K562 (cell line): Measurements from ENCODE around the gene SLC12A1. TPM values are rescaled to one million over a fixed set of nuclear protein-coding genes. Genes with fewer than 3 reads are reported as not detected.

Experiments used
- ATAC-seq: fragments of 200-7000 bp; cut with Tn5 transposase; 3 replicates; pipeline ENCODE4 v1.9.1; 2020; ENCODE audit warnings: moderate library complexity
- BruUV-seq: library from RNA; stranded (reverse); fragments of 400-500 nt; replicated peaks from 2 replicates; lab custom pipeline; 2021; lab: Mats Ljungman, UMichigan
- CTCF ChIA-PET: fragments of 300-600 bp; formaldehyde crosslinking; extraction: SDS; loops from one replicate; lab custom pipeline; 2021; ENCODE audit warnings: low intra/inter-chr PET ratio; lab: Yijun Ruan, JAX
- POLR2A ChIA-PET: fragments of 300-600, 350-650 bp; sonication (Branson Sonifier 250); formaldehyde crosslinking; extraction: SDS; loops from one replicate; lab custom pipeline; 2021; ENCODE audit warnings: antibody characterized with exemption, inconsistent platforms; lab: Yijun Ruan, JAX
- DNase-seq, 4 experiments: peaks; one replicate each; pipeline versions ENCODE4 v3.0.0 to v3.0.0-alpha.2; 2011 to 2018; ENCODE audit warnings: low spot score in 3 of 4, mixed read lengths in 3 of 4; ENCODE audit errors: extremely low read depth in 1 of 4
- FAIRE-seq: peaks from 2 replicates; lab custom pipeline; 2011; peaks lifted over from hg19 to GRCh38; lab: Jason Lieb, UNC
- H2AFZ ChIP-seq: 2 replicates; pipeline ENCODE4 v1.6.0; 2011; ENCODE audit warnings: low read depth, low read length, control low read depth, inconsistent platforms
- H3K27ac ChIP-seq: fragments of 200-600 bp; 3 replicates; pipeline ENCODE4 v1.8.0; 2011; ENCODE audit warnings: low read depth, mild to moderate bottlenecking, control low read depth, inconsistent platforms, low read length, moderate library complexity, mixed read lengths; ENCODE audit errors: extremely low read depth
- H3K27me3 ChIP-seq, 2 experiments: fragments of 300-600 bp in 1 of 2; 2 replicates in 1 of 2; 3 replicates in 1 of 2; pipeline versions ENCODE4 v1.6.0 to v1.8.0; 2011; ENCODE audit warnings: inconsistent platforms in 2 of 2, low read length in 2 of 2, mild to moderate bottlenecking in 1 of 2, mixed read lengths in 1 of 2, moderate library complexity in 1 of 2; ENCODE audit not compliant: control insufficient read depth in 2 of 2, insufficient read depth in 2 of 2
- H3K36me3 ChIP-seq: fragments of 300-600 bp; 3 replicates; pipeline ENCODE4 v1.8.0; 2011; ENCODE audit warnings: mild to moderate bottlenecking, low read length, inconsistent platforms; ENCODE audit not compliant: control insufficient read depth, insufficient read depth
- H3K4me1 ChIP-seq, 2 experiments: fragments of 200-600 bp in 1 of 2; replicated peaks in 1 of 2; 2 replicates in 1 of 2; 3 replicates in 1 of 2; pipeline versions ENCODE4 v1.5.1 to v1.8.0; 2011; ENCODE audit warnings: inconsistent platforms in 2 of 2, low read length in 2 of 2, mild to moderate bottlenecking in 1 of 2, mixed read lengths in 1 of 2, moderate library complexity in 1 of 2; ENCODE audit not compliant: control insufficient read depth in 2 of 2, insufficient read depth in 2 of 2
- H3K4me2 ChIP-seq: 2 replicates; pipeline ENCODE4 v1.6.1; 2011; ENCODE audit warnings: low read length, control low read depth, inconsistent platforms, mixed read lengths; ENCODE audit not compliant: insufficient read depth
- H3K4me3 ChIP-seq: fragments of 200-600 bp; sonication (generic), shearing (Covaris generic); 2 replicates; pipeline ENCODE4 v1.5.1; 2016; ENCODE audit warnings: control low read depth, inconsistent platforms
- H3K79me2 ChIP-seq: fragments of 200-600 bp; 3 replicates; pipeline ENCODE4 v1.8.0; 2011; ENCODE audit warnings: low read length, inconsistent platforms; ENCODE audit not compliant: control insufficient read depth, insufficient read depth
- H3K9ac ChIP-seq, 2 experiments: 2 replicates each; pipeline versions ENCODE4 v1.6.0 to v1.6.1; 2011; ENCODE audit warnings: low read depth in 2 of 2, low read length in 2 of 2, control low read depth in 1 of 2, inconsistent platforms in 1 of 2, mild to moderate bottlenecking in 1 of 2, mixed read lengths in 1 of 2; ENCODE audit not compliant: insufficient read depth in 1 of 2
- H3K9me1 ChIP-seq: one replicate; pipeline ENCODE4 v1.6.0; 2011; ENCODE audit warnings: inconsistent platforms, mild to moderate bottlenecking, low read length, moderate library complexity; ENCODE audit not compliant: control insufficient read depth, insufficient read depth
- H3K9me3 ChIP-seq: replicated peaks from 2 replicates; pipeline ENCODE4 v1.5.1; 2011; ENCODE audit warnings: low read depth, low read length, inconsistent platforms; ENCODE audit not compliant: control insufficient read depth, insufficient read depth
- H4K20me1 ChIP-seq: replicated peaks from 2 replicates; pipeline ENCODE4 v1.6.1; 2011; ENCODE audit warnings: low read length, inconsistent platforms, mixed read lengths; ENCODE audit not compliant: control insufficient read depth, insufficient read depth
- BMI1 ChIP-seq: fragments of 150-350 bp; IDR thresholded peaks from 2 replicates; pipeline ENCODE4 v1.6.1; 2014; ENCODE audit warnings: low read length
- KLF16 ChIP-seq: IDR thresholded peaks from 2 replicates; pipeline ENCODE4 v1.6.1; 2016; ENCODE audit warnings: antibody characterized with exemption
- MEF2A ChIP-seq: IDR thresholded peaks from 2 replicates; pipeline ENCODE4 v1.6.1; 2011; ENCODE audit warnings: low read depth, mild to moderate bottlenecking, low read length, moderate library complexity; ENCODE audit not compliant: control insufficient read depth
- NCOA4 ChIP-seq: fragments of 450-650 bp; IDR thresholded peaks from 2 replicates; pipeline ENCODE4 v1.6.1; 2018; ENCODE audit warnings: mild to moderate bottlenecking; ENCODE audit not compliant: partially characterized antibody
- NONO ChIP-seq, 2 experiments: fragments of 200-400 bp in 1 of 2; fragments of 450-650 bp in 1 of 2; formaldehyde crosslinking in 1 of 2; IDR thresholded peaks; 2 replicates each; pipeline ENCODE4 v1.6.1; 2017; ENCODE audit warnings: low read depth in 2 of 2, mild to moderate bottlenecking in 2 of 2, moderate library complexity in 2 of 2, low read length in 1 of 2
- ZBTB17 ChIP-seq: fragments of 450-650 bp; formaldehyde crosslinking; IDR thresholded peaks from 2 replicates; pipeline ENCODE4 v1.4.0; 2020; ENCODE audit warnings: mild to moderate bottlenecking
- ZKSCAN1 ChIP-seq: fragments of 150-350 bp; IDR thresholded peaks from 2 replicates; pipeline ENCODE4 v1.6.1; 2016; ENCODE audit warnings: low read depth, low read length
- ZNF165 ChIP-seq: fragments of 250-450 bp; sonication (Bioruptor Pico); IDR thresholded peaks from 2 replicates; pipeline ENCODE4 v1.4.0; 2020; ENCODE audit warnings: borderline replicate concordance
- ZNF212 ChIP-seq: fragments of 450-650 bp; formaldehyde crosslinking; IDR thresholded peaks from 2 replicates; pipeline ENCODE4 v1.4.0; 2020; ENCODE audit warnings: mild to moderate bottlenecking
- ZNF780A ChIP-seq: fragments of 250-450 bp; sonication (Bioruptor Pico); IDR thresholded peaks from 2 replicates; pipeline ENCODE4 v1.5.0; 2021; ENCODE audit warnings: mild to moderate bottlenecking
- WGBS: fragments of 100-300 bp; shearing (Covaris generic); methylation state at CpG from one replicate; pipeline ENCODE4 v1.1.6; 2016; ENCODE audit warnings: low coverage, mixed read lengths; ENCODE audit not compliant: insufficient coverage; ENCODE audit errors: missing lambda C conversion rate; 5-methylcytosine and 5-hydroxymethylcytosine counted together
- in situ Hi-C: fragments of 300-500 bp; cut with MboI; formaldehyde crosslinking; loops from 4 replicates; pipeline ENCODE4 v1.15.0; 2018; ENCODE audit warnings: inconsistent platforms, mixed read lengths
- intact Hi-C: fragments of 100-400 bp; cut with micrococcal nuclease; formaldehyde crosslinking; loops from 2 replicates; pipeline ENCODE4 v1.14.2; 2022
- polyA plus RNA-seq, 8 experiments: library from polyadenylated mRNA; depleted of rRNA in 4 of 8; stranded (reverse) in 5 of 8; unstranded in 3 of 8; fragments of >200 nt; fragmentation: Nextera tagmentation in 2 of 8; fragmentation: Illumina TruSeq in 1 of 8; extraction: Ambion mirVana in 2 of 8; extraction: Trizol in 1 of 8; gene quantifications; 2 replicates each; pipeline versions ENCODE4 v1.2.1 to v1.2.3, GENCODE V29; 2011 to 2014; ENCODE audit warnings: inconsistent platforms in 1 of 8, missing spikeins in 1 of 8
- total RNA-seq, 7 experiments: library from RNA; depleted of rRNA in 6 of 7; stranded (reverse); fragments of >200 nt in 6 of 7; fragmentation: Illumina TruSeq in 2 of 7; extraction: Trizol in 2 of 7; gene quantifications; 2 replicates each; pipeline versions ENCODE4 v1.2.1 to v1.2.3, GENCODE V29; 2011 to 2021; ENCODE audit warnings: low replicate concordance in 1 of 7

SLC12A1 gene
- total and polyA plus RNA-seq, 9 of the 15 experiments (the other 6 are each of a cell fraction or from before 2014, with no cell fraction given) = not detected

DNA sequence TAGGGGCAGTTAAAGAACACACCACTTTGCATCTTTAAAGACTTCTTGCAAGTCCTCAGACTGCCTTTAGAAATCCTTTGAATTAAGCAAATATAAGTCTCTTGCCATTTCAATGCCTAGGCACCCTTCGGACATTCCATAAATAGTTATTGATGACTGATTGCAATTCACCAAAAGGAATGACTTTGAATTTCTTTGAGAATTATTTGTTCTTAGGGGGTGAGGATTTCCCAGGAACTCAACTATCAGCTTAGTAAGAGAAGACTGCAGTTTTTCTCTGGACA lies 27.5 kb upstream of the SLC12A1 start:
- FAIRE-seq (no peak), DNase-seq (no peak), ATAC-seq (no peak)
- Histone ChIP-seq H2AFZ (no peak overlapping the region), H3K36me3 (no peaks in the 10 kb centered on the region), H4K20me1 (no peaks in the 10 kb centered on the region), H3K4me2 (no peak overlapping the region), H3K79me2 (no peaks in the 10 kb centered on the region), H3K9me3 (no peaks in the 10 kb centered on the region), H3K27me3 (no peaks in the 10 kb centered on the region), H3K9me1 (no peaks in the 10 kb centered on the region), H3K9ac (no peak overlapping the region), H3K27ac (no peak overlapping the region), H3K4me3 (no peak overlapping the region), H3K4me1 (peaks cover 0 to 6% of the 10 kb centered on the region in 2 experiments; a peak in 2 of 5 replicates)
- no TSS peak for BruUV-seq
- POLR2A ChIA-PET = no interaction called here
- intact Hi-C loops = no loop called here
- no peak for TF ChIP-seq ZKSCAN1
- TF ChIP-seq ZNF780A (CRISPR knock-in tag) = no peak
- no peak for TF ChIP-seq ZNF165 (CRISPR knock-in tag)
- TF ChIP-seq MEF2A = no peak
- no peak for TF ChIP-seq NCOA4
- no peak for TF ChIP-seq ZBTB17
- TF ChIP-seq BMI1 = no peak
- TF ChIP-seq ZNF212 (CRISPR knock-in tag) = no peak
- TF ChIP-seq KLF16 = no peak
- no peak for TF ChIP-seq NONO (IDR thresholded peaks at IDR 0.05; ENCODE audit: low read depth in 2 of 2, low read length in 1 of 2)
- CTCF ChIA-PET = no interaction called here
- in situ Hi-C loops = no loop called here
- 4% methylated on average over 1 of the region's 1 CpG for WGBS
